ENCODE measurements around the gene FRMD6. TPM values are rescaled to one million over a fixed set of nuclear protein-coding genes. Genes with fewer than 3 reads are reported as not detected.

Gene FRMD6
- total and polyA plus RNA-seq, 8 donors = 19.8 to 33.5 (median 28.9) TPM

DNA sequence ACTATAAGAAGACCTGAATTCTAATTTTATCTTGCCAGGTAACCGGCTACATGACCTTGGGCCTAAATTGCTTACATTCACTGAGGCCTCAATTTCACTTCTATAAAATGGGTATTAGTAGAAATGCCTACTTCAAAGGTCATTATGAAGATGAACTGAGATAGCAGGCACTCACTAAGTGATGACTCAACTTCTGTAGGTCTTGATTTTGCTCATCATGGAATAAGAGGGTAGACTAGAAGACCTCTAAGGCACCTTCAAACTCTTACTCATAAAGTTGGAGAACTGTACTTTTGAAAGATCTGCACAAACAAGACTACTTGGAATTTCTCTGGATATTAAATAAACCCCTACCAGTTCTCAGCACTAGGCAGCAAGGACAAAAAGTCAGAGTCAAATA lies 39.3 kb upstream of the FRMD6 start:
- H3K4me3 ChIP-seq = no peak overlapping the region
- H3K27ac ChIP-seq = no peak overlapping the region
- ATAC-seq (no peak), DNase-seq (no peak)
- H3K36me3 ChIP-seq = no peaks in the 10 kb centered on the region
- no peaks in the 10 kb centered on the region for H3K4me1 ChIP-seq
- no peaks in the 10 kb centered on the region for H3K27me3 ChIP-seq
- H3K9me3 ChIP-seq = no peaks in the 10 kb centered on the region
- TF ChIP-seq, protein P1, sequence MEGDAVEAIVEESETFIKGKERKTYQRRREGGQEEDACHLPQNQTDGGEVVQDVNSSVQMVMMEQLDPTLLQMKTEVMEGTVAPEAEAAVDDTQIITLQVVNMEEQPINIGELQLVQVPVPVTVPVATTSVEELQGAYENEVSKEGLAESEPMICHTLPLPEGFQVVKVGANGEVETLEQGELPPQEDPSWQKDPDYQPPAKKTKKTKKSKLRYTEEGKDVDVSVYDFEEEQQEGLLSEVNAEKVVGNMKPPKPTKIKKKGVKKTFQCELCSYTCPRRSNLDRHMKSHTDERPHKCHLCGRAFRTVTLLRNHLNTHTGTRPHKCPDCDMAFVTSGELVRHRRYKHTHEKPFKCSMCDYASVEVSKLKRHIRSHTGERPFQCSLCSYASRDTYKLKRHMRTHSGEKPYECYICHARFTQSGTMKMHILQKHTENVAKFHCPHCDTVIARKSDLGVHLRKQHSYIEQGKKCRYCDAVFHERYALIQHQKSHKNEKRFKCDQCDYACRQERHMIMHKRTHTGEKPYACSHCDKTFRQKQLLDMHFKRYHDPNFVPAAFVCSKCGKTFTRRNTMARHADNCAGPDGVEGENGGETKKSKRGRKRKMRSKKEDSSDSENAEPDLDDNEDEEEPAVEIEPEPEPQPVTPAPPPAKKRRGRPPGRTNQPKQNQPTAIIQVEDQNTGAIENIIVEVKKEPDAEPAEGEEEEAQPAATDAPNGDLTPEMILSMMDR (IDR thresholded peaks at IDR 0.05) = no peak
- intact Hi-C loops (cut with DNase I) = no loop called here

DNA sequence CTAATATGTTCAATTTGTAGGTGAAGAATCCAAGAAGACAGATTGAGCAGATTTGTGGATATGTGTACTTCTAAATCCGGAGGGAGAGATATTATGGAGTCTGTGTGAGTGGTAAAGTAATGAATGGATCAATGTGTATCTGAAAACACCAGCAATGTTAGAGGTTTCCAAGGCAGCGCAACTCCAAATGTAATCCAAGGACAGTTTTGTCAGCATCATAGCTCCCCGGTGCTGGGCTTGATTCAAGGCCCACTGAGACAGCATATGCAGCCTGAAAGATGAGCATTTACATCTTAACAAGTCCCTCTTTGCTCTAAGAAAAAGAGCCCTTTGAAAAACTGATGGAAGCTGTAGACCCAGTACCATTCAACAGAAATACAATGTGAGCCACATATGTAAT lies 38.3 kb upstream of the FRMD6 start:
- no peak overlapping the region for H3K27ac ChIP-seq
- no peaks in the 10 kb centered on the region for H3K9me3 ChIP-seq
- H3K4me3 ChIP-seq = no peak overlapping the region
- H3K27me3 ChIP-seq = no peaks in the 10 kb centered on the region
- DNase-seq (no peak), ATAC-seq (no peak)
- intact Hi-C loops (cut with DNase I) = no loop called here
- TF ChIP-seq, protein P1 (IDR thresholded peaks at IDR 0.05) = no peak
- no peaks in the 10 kb centered on the region for H3K36me3 ChIP-seq
- H3K4me1 ChIP-seq = no peaks in the 10 kb centered on the region

DNA sequence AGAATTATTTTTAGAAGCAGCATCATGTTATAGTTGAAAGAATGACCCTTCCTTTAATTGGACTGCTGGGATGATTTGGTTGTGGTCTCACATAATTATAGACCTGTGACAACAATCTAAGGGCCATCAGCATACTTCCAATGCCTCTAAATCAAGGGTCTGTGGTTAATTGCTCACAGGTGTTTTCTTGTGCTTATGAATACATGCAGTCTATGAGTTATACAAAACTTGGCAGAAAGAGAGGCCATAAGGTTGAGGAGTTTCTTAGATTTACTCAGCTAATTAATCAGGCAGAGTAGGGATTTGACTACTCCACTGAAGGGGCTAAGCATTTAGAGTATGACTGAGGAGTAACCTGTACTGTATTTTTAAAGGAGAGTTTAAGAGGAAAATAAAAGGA lies 37.0 kb upstream of the FRMD6 start:
- Histone ChIP-seq H3K9me3 (no peaks in the 10 kb centered on the region), H3K27me3 (no peaks in the 10 kb centered on the region), H3K27ac (no peak overlapping the region), H3K4me3 (no peak overlapping the region), H3K4me1 (no peaks in the 10 kb centered on the region), H3K36me3 (no peaks in the 10 kb centered on the region)
- TF ChIP-seq, protein P1 (IDR thresholded peaks at IDR 0.05) = no peak
- intact Hi-C loops (cut with DNase I) = no loop called here
- DNase-seq (no peak), ATAC-seq (no peak)

DNA sequence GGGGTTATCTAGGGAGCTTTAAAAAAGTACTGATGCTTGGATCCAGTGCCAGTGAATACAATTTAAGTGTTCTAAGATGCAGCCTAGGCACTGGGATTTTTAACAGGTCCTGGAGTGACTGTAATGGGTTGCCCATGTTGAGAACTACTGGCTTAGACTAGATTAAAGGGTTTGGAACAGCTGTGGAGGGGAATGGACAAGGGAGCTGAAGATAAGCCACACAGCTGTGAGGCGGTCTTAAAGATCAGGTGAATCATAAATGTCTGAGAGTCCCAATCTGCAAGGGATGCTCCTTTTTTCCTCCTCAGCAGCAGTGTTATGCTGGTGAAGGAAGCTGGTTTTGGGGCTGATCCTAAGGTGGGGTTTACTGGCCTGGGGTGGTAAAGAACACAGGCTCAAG lies 35.5 kb upstream of the FRMD6 start:
- ATAC-seq (no peak), DNase-seq (no peak)
- H3K4me3 ChIP-seq = no peak overlapping the region
- no peak overlapping the region for H3K27ac ChIP-seq
- no peaks in the 10 kb centered on the region for H3K9me3 ChIP-seq
- H3K27me3 ChIP-seq = no peaks in the 10 kb centered on the region
- no peaks in the 10 kb centered on the region for H3K36me3 ChIP-seq
- TF ChIP-seq, protein P1 (IDR thresholded peaks at IDR 0.05) = no peak
- intact Hi-C loops (cut with DNase I) = no loop called here
- H3K4me1 ChIP-seq = no peaks in the 10 kb centered on the region

DNA sequence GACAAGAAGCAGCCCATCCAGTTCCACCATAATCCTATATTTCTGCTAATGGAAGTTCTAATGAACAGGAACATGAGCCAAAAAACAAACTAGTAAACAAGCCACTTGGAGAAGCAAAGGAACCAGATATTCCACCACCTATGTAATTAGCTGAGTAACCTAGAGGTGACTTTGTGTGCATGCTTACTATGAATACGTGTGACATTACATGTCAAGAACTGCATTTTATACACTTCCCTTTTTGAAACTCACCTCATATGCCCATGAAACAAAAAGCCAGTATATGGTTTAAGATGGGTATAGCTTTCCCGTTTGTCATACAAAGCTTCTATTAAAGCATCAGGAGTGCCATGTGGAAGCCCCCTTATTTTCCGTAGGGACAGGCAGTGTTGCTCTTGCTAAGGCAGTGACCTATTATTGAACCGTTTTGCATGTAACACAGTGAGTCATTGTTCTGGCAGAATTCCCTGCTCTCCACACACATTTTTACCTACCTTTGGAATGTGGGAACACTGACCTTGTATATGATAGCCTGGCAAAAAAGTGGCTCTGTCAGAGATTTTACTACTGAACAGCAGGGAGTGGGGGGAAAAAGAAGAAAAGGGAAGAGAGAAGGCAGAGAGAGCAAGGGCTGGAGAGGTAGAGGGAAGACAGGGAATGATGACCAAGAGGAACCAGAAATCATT lies 34.8 kb upstream of the FRMD6 start:
- H3K36me3 ChIP-seq = no peaks in the 10 kb centered on the region
- TF ChIP-seq, protein P1 (IDR thresholded peaks at IDR 0.05) = no peak
- no peak overlapping the region for H3K27ac ChIP-seq
- no peaks in the 10 kb centered on the region for H3K27me3 ChIP-seq
- H3K4me1 ChIP-seq = no peaks in the 10 kb centered on the region
- intact Hi-C loops (cut with DNase I) = no loop called here
- no peaks in the 10 kb centered on the region for H3K9me3 ChIP-seq
- DNase-seq (peak in 1 of 4 donors; percentile 33), ATAC-seq (peak; percentile 83)
- H3K4me3 ChIP-seq = no peak overlapping the region
